Measurements from ENCODE around the gene TUNAR.

TUNAR gene

GRCh38 chr14:95832012-95832411 lies 44.6 kb upstream of the TUNAR start:
- H3K36me3 ChIP-seq: no peaks in the 10 kb centered on the region
- no peak overlapping the region for H3K4me3 ChIP-seq (ENCODE audit: low read depth, low read length)
- no peaks in the 10 kb centered on the region for H3K27me3 ChIP-seq
- H3K9me3 ChIP-seq: no peaks in the 10 kb centered on the region
- DNase-seq: no peak
- TF ChIP-seq CTCF (IDR thresholded peaks at IDR 0.05; ENCODE audit: low read depth, low read length): no peak
- no peaks in the 10 kb centered on the region for H3K4me1 ChIP-seq

DNA sequence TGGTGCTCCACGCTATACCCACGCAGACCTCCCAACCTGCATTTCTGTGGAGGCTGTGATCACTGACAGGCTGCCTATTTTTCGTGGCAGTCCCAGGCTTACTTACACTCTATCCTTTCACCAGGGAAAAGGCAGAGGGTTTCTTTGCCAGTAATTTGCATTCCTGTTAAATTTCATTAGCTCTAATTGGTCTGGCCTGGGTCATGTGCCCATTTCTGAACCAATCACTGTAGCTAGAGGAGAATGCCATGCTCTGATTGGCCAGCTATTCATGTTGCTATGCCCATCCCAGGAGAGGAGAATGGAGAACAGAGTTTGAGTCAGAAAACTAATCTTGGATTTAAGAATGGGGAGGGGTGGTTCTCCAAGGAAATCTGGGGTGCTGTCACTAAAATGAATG lies 43.2 kb upstream of the TUNAR start:
- H3K4me3 ChIP-seq (ENCODE audit: low read depth, low read length): peak overlapping the region; percentile 25
- no peaks in the 10 kb centered on the region for H3K9me3 ChIP-seq
- no peaks in the 10 kb centered on the region for H3K4me1 ChIP-seq
- DNase-seq: peak; percentile 49
- no peak for TF ChIP-seq CTCF (IDR thresholded peaks at IDR 0.05; ENCODE audit: low read depth, low read length)
- no peaks in the 10 kb centered on the region for H3K27me3 ChIP-seq
- H3K36me3 ChIP-seq: no peaks in the 10 kb centered on the region

DNA sequence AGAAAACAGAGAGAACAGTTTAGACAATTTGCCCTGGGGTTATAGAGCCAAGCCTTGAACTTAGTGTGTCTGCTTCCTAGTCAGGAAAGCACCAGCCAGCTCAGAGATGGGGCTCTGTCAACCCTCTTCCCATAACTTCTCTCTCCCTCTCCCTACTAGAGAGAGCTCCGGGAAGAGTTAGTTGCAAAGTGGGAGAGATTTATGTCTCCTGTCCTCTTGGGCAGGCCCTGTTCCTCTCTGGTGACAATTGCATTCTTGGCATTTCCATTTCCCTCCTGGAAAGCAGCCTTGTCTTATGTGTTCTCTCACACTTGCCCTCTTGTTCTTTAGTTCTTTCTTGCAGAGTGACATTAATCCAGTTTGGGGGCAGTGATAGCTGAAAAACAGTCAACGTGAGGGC lies 42.1 kb upstream of the TUNAR start:
- Histone ChIP-seq H3K36me3 (no peaks in the 10 kb centered on the region), H3K9me3 (no peaks in the 10 kb centered on the region), H3K4me1 (no peaks in the 10 kb centered on the region), H3K4me3 (ENCODE audit: low read depth, low read length) (no peak overlapping the region), H3K27me3 (no peaks in the 10 kb centered on the region)
- no peak for TF ChIP-seq CTCF (IDR thresholded peaks at IDR 0.05; ENCODE audit: low read depth, low read length)
- no peak for DNase-seq

DNA sequence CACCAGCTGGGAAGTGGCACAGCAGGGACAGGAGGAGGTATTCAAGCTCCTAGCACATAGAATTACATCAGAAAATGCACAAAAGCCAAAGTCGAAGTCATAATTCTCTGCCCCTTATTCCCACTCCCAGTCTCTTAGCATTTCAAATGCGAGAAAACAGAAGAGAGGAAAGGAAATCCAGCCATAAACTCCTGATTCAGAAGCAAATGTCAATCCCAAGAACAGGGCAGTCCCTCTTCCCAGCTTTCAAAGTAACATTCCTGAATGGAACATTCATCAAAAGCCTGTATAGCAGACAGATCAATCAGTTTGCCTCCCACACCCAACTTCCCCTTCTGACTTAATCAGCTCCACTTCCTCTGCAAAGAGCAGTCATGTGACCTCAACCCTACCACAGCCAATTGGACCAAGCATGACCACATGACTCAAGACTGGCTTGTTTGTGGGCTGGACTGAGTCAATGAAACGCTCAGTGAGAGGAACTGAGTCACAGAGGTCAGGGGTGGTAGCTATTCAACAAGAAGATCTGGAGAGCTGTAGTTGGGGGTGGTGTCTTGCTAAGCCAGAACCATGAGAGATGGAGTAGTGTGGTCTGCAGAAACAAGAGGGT lies 41.4 kb upstream of the TUNAR start:
- Histone ChIP-seq H3K27me3 (no peaks in the 10 kb centered on the region), H3K9me3 (no peaks in the 10 kb centered on the region), H3K36me3 (no peaks in the 10 kb centered on the region), H3K4me3 (ENCODE audit: low read depth, low read length) (no peak overlapping the region), H3K4me1 (no peaks in the 10 kb centered on the region)
- no peak for TF ChIP-seq CTCF (IDR thresholded peaks at IDR 0.05; ENCODE audit: low read depth, low read length)
- no peak for DNase-seq

- Histone ChIP-seq H3K9me3 (no peaks in the 10 kb centered on the region), H3K27me3 (no peaks in the 10 kb centered on the region; the same call in 1 of the 2 replicates), H3K4me3 (ENCODE audit: low read depth, low read length) (no peak overlapping the region), H3K4me1 (no peaks in the 10 kb centered on the region), H3K36me3 (no peaks in the 10 kb centered on the region)
- DNase-seq: no peak
- no peak for TF ChIP-seq CTCF (IDR thresholded peaks at IDR 0.05; ENCODE audit: low read depth, low read length)
These were observed 37.8 kb upstream of the TUNAR start for GRCh38 chr14:95838862-95839261.

DNA sequence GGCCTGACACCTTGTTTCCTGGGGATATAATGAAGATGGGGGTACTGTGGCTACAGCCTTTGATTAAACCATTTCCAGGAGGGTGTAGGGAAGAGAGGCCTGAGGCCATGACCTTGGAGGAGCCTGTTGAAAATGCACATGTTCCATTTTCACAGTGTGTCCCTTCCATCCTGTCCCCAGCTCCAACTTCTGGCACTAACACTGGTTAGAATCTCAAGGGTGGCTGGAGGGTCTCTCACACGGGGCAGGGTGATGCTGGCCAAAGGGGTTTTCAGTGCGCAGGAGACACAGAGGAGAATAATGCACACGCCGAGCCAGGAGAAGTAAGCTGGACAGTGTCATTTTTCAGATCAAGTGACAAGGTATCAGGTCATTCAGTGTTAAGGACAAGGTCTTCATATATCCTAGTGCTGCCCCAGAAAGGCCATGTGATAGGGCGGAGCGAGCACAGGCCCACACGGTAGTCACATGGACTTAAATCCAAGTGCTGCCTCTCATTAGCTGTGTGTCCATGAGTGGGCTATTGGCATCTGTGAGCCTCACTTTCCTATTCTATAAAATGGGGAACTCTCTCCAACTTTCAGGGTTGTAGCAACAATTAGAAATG lies 36.4 kb upstream of the TUNAR start:
- TF ChIP-seq CTCF (IDR thresholded peaks at IDR 0.05; ENCODE audit: low read depth, low read length): no peak
- no peaks in the 10 kb centered on the region for H3K9me3 ChIP-seq
- H3K4me3 ChIP-seq (ENCODE audit: low read depth, low read length): no peak overlapping the region
- H3K36me3 ChIP-seq: no peaks in the 10 kb centered on the region
- H3K4me1 ChIP-seq: no peaks in the 10 kb centered on the region
- no peaks in the 10 kb centered on the region; the same call in 1 of the 2 replicates for H3K27me3 ChIP-seq
- no peak for DNase-seq
